Activated CD4-positive, alpha-beta T cell treated with anti-CD3 and anti-CD28 coated beads, Interleukin-2, amount 50 U/mL, for 24 hours (primary cell): ENCODE results near the gene PRKCA.
A peak's percentile ranks its signal among the peaks of the same experiment; 100 is the strongest.

Source experiments
- DNase-seq, 2 donors: peaks; one replicate each; pipeline ENCODE4 v3.0.0-alpha.2; 2020; ENCODE audit warnings: low read depth in 1 of 2, low spot score in 1 of 2

PRKCA gene

DNA sequence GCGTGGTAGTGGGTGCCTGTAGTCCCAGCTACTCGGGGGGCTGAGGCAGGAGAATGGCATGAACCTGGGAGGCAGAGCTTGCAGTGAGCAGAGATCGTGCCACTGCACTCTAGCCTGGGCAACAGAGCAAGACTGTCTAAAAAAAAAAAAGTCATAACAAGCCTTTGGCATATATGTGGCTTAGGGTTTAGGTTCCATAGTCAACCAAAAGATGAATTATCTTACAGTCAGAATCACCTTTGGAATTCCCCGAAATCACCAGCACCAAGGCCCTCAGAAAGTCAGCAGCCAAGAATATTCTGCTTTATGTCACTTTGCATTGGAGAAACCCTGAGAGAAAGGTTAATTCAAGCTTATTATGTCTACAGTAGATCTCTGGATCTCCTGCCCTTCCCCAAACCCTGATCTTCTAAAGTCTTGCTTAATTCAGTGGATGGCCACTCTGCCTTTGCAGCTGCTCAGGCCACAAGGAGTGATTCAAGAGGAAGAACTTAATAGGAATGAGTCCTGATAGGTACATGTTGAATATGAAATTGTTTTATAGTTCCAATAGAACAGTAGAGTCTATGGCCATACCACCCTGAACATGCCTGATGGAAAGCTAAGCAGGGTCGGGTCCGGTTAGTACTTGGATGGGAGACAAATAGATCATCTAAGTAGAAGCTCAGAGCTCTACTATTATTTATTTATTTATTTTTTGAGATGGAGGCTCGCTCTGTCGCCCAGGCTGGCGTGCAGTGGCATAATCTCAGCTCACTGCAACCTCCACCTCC lies 336.5 kb downstream of the PRKCA start:
- no peak for DNase-seq

DNA sequence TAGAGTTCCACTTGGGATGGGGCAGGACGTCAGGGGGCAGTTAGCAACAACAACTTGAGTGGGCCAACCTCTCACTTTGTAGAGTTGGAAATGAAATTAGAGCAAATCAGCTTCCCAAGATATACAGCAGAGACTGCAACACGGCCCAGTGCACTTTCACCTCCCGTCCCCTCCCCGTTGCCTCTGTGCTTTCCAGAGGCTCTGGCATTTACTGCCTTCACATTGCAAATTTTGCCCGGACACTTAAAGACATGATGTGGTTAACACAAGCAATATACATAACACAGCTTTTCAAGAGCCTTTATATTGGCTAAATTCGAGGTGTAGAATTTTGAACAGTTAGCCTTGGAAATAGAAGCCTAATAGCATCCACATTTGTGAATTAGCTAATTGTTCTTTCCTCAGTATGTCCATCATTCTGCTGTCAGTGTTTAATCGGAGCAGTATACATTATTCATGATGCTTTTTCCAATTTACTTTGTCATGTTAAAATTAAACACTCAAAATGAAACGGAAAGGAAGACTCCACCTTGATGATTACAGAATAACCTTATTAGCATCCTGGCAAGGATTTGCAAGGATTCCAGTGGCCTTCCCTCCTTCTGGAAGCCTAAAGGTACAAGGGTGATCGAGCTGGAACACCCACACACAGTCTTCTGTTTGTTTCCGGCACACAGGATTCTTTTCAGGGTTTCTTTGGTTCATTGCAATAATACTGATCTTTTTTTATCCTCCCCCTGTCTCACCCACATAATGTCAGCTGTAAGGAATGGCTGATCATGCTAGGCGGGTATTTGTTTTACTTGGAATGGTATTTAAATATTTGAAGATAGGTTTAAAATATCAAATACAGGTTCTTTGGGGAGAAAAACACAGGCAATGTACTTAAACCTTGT lies 341.6 kb downstream of the PRKCA start:
- no peak for DNase-seq

GRCh38 chr17:66645259-66645658 lies 342.8 kb downstream of the PRKCA start:
- no peak for DNase-seq

GRCh38 chr17:66647391-66647983 lies 345.1 kb downstream of the PRKCA start:
- DNase-seq = no peak

DNA sequence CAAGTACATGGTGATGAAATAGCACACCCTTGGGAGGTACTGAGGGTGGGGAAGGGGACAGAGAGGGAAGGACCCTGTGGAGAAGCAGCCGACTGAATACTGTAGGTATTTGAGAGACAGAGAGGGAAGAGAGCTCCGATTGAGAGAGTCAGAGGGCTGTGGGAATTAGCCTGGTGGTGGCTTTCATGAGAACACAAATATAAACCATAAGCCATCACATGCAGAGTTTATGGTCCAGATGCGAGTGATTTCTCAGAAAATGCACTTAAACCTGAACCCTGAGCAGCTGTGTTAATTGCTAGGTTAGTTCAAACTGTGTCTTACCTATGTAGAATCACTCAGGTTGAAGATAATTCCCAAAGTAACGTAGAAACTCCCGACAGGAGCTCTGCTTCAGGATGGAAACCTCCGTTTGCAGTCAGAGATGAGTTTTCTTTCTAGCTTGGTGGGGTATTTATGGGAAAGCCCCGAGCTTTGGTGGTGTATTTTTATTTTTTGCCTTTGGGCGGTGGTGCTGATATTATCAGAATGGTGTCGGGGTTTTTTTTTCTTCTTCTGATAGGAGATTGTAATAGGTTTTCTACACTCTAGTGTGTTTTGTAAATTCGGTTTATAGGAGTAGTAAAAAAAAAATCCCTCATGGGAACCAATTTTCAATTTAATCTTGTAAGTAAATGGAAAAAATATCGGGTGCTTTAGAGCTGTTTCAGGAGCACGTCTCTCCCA lies 347.6 kb downstream of the PRKCA start:
- DNase-seq = no peak

DNA sequence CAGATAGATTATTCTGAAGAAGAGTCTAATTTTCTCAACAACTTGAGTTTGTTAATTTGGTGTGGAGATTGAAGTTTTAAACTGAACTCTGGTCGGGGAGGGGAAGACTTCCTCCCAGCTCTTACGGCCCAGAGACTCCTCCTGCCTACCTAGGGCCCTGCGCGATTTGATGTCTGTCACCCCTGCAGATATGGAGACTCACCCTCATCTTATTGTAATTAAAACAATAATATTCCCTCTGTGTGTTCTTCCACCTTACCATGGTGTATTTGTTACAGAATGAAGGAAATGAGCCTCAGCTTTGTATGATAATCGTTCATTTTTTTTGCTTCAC lies 348.1 kb downstream of the PRKCA start:
- no peak for DNase-seq

DNA sequence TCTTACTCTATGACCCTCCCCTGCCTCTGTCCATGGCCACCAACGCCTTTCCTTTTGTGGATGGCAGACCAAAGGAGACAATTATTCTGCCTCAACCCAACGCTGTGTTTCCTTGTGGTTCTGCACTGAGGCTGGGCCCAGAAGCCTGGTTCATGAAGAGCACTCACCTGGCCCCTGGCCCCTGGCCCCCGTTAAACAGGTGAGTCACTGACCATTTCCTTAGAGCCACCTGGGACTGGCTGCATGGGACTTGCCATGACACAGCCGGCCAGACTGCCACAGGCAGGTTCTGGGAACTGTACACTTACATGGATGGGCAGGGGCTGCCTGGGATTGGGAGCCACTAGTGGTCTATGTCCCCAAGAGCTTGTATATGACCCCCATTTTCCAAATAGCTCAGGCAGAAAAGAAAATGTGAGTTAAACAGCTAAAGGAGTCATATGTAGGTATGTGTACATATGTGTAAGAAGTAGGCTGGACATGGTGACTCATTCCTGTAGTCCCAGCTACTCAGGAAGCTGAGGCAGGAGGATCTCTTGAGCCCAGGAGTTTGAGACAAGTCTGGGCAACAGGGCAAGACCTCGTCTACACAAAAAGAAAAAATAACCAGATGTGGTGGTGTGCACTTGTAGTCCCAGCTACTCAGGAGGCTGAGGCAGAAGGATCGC lies 350.6 kb downstream of the PRKCA start:
- no peak for DNase-seq

GRCh38 chr17:66654106-66654740 lies 351.8 kb downstream of the PRKCA start:
- DNase-seq = no peak

DNA sequence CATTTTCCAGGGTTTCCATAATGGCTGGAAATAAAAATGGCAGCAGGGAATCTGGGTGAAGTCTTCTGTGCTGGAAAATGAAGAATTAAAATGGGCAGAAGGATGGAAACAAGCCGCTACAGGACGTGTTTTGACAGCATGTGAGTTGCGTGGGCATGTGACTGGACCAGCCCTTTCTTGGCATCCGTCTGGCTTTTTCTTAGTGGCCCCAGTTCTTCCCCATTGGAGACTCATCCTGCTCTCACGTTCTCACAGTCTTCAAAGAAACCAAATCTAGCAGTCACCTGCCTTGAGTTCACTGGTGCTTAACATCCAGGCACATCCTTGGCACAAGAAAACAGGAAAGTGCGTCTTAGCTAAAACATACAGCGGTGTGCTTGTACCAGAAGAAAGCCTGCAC lies 352.4 kb downstream of the PRKCA start:
- DNase-seq = no peak

DNA sequence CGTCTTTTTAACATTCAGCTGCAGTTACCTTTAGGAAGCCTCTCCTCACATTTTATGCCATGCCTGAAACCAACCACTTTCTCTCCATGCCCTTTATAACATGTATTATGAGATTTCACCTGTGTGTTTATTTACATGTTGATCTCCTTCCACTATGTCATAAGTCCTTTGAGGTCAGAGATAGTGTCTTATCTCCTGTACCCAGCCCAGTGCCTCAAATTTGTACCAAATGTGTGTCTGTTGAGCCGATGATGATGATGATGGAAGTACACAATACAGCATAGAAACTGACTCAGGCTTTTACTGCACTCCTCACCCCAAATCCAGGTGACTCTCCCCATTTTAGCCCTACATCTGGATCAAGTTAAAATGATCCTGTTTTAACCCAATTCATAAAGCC lies 353.0 kb downstream of the PRKCA start:
- no peak for DNase-seq

- DNase-seq = peak in 1 of 2 donors; percentile 62
Observed at GRCh38 chr17:66655861-66656260, 353.4 kb downstream of the PRKCA start.

GRCh38 chr17:66661411-66662256 lies 359.2 kb downstream of the PRKCA start:
- DNase-seq = no peak

DNA sequence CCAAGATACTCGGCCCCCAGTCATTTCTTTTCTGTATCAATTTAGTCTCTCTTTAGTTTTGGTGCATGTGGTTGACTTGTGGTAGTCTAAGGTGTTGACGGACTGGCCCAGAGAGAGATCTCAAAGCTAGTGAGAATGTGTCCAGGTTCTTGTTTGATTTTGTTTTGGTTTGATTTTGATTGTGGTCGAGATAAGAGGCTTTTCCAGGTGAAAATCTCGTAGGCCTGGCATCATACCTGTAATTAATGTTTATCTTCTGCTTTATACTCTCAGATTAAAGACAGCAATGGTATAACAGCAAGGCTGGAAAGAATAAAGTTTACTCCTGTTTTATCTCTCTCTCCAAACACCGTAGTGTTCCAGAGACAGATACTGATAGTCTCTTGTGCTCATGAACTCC lies 360.1 kb downstream of the PRKCA start:
- no peak for DNase-seq

GRCh38 chr17:66663041-66663606 lies 360.7 kb downstream of the PRKCA start:
- no peak for DNase-seq

GRCh38 chr17:66664336-66664735 lies 361.9 kb downstream of the PRKCA start:
- no peak for DNase-seq

- no peak for DNase-seq
Observed at GRCh38 chr17:66665194-66665593, 362.8 kb downstream of the PRKCA start.

- DNase-seq = no peak
Observed at GRCh38 chr17:66667090-66667489, 364.7 kb downstream of the PRKCA start.

DNA sequence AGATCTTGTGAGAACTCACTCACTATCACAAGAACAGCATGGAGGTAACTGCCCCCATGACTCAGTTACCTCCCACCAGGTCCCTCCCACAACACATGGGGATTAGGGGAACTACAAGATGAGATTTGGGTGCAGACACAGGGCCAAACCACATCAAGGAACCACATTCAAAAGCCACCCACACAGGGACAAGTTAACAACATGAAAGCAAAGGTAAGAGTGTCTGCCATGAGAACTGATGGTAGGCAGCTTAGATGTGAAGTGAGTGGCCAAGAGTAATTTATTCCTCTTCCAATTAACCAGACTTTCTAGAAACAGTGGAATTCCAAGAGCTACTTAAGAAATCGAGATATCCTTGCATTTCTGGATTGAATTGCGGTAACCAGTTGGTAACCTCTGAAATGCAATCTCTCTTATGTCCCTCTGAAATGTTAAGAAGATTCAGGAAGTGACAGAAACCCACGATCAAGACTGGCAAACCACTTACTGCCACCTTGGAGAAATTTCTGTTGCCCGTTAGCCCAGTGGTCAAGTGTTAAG lies 365.1 kb downstream of the PRKCA start:
- DNase-seq = peak in 1 of 2 donors; percentile 73

- DNase-seq = no peak
Observed at GRCh38 chr17:66670206-66670605, 367.8 kb downstream of the PRKCA start.
